Measurements from ENCODE around the gene SCUBE2.
A peak's percentile ranks its signal among the peaks of the same experiment; 100 is the strongest.

SCUBE2 gene

DNA sequence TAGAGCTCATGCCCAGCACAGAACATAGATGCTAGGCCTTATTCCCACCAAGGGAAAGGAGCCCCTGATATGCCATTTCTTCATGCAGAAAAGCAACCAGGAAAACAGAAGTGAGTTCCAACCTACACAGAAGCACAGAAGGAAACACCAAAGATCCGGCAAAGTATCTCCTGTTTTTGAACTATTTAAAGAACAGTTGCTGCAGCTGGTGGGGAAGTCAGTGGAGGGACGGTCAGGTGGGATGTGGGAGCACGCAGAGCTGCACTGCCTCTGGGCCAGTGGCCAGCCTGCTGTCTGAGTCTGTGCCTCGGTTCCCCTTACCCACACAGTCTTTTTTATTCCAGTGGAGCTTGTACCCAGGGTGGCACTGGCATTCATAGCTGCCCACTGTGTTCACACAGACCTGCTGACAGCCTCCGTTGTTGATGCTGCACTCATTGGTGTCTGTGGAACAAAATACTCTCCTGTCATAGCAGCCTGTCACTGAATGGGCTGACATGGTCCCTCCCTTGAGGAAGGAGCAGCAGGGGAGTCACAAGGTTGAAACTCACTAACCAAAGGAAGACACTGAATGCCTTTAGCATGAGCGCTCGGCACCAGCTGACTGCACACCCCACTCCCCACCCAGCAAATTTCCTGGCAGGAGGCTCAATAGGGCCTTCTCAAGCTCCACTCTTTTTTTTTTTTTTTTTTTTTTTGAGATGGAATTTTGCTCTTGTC lies 37.9 kb downstream of the SCUBE2 start:
- FAIRE-seq (no peak), DNase-seq (ENCODE audit: insufficient read length, low spot score) (no peak)
- TF ChIP-seq POLR2A (IDR thresholded peaks at IDR 0.05; ENCODE audit: low read depth, low read length), result no peak
- no peak for TF ChIP-seq POU2F2 (IDR thresholded peaks at IDR 0.05; ENCODE audit: low read depth, low read length)
- no peak for TF ChIP-seq SPI1 (IDR thresholded peaks at IDR 0.05; ENCODE audit: low read depth, low read length)
- TF ChIP-seq TAF1 (IDR thresholded peaks at IDR 0.05; ENCODE audit: low read depth, low read length), result no peak

- FAIRE-seq (no peak), DNase-seq (ENCODE audit: insufficient read length, low spot score) (no peak)
- TF ChIP-seq POLR2A (IDR thresholded peaks at IDR 0.05; ENCODE audit: low read depth, low read length) (no peak), POLR2AphosphoS5 (IDR thresholded peaks at IDR 0.05; ENCODE audit: low read depth, low read length) (no peak), POU2F2 (IDR thresholded peaks at IDR 0.05; ENCODE audit: low read depth, low read length) (no peak), TAF1 (IDR thresholded peaks at IDR 0.05; ENCODE audit: low read depth, low read length) (no peak), SPI1 (IDR thresholded peaks at IDR 0.05; ENCODE audit: low read depth, low read length) (no peak), PAX5 (IDR thresholded peaks at IDR 0.05; ENCODE audit: insufficient read depth, low read length, severe bottlenecking) (no peak)
These were observed 39.1 kb downstream of the SCUBE2 start for GRCh38 chr11:9052316-9052715.

DNA sequence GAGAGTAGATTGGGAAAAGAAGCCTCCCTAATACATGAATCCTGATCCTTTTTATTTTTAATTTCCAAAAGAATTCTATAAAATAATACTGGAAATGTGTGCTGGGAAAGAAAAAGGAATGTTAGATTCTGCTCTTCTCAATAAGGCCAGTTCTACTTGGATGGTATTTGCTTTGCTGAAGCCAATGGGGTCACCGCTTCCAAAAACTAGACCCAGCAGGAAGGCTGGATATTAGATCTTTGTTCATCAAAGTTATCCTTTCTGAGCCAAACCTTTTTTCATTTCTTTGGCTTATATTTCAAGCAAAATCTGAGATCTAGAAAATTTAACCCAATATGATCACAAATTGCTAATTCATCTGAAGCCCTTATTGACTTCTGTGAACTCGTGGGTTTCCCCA lies 41.4 kb downstream of the SCUBE2 start:
- TF ChIP-seq POLR2AphosphoS5 (IDR thresholded peaks at IDR 0.05; ENCODE audit: low read depth, low read length), result no peak
- no peak for TF ChIP-seq TAF1 (IDR thresholded peaks at IDR 0.05; ENCODE audit: low read depth, low read length)
- TF ChIP-seq SPI1 (IDR thresholded peaks at IDR 0.05; ENCODE audit: low read depth, low read length), result no peak
- TF ChIP-seq POLR2A (IDR thresholded peaks at IDR 0.05; ENCODE audit: low read depth, low read length), result no peak
- TF ChIP-seq POU2F2 (IDR thresholded peaks at IDR 0.05; ENCODE audit: low read depth, low read length), result no peak
- no peak for TF ChIP-seq PAX5 (IDR thresholded peaks at IDR 0.05; ENCODE audit: insufficient read depth, low read length, severe bottlenecking)
- DNase-seq (ENCODE audit: insufficient read length, low spot score), result no peak
- no peak for FAIRE-seq

DNA sequence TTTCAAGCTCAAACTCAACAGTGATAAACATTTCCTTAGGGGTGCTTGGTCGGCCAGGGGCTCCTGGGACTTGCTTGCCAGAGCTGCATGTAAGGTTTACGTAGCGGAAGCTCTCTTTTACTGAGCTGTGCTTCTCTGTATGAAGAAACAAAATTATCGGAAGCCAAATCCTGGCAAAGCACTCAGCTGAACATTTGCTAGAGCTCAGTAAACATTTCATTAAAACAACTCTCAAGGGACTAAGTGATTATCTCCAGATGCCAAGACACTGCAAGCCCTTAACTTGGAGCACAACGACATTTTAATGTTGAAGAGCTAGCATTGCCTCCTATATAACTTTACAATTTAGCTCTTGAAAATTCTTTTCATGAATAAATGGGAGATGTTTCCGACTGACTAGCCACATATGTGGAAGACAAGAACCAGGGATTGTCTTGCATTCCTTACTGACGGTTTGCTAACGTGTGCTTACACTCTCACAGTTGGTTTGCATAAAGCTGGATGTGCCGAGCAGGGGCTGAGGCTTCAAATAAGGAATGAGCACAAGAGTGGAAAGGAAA lies 43.4 kb downstream of the SCUBE2 start:
- no peak for FAIRE-seq
- TF ChIP-seq POLR2A (IDR thresholded peaks at IDR 0.05; ENCODE audit: low read depth, low read length) (no peak), POLR2AphosphoS5 (IDR thresholded peaks at IDR 0.05; ENCODE audit: low read depth, low read length) (no peak)
- DNase-seq (ENCODE audit: insufficient read length, low spot score), result no peak

GRCh38 chr11:9046481-9046880 lies 44.9 kb downstream of the SCUBE2 start:
- no peak for FAIRE-seq
- TF ChIP-seq PAX5 (IDR thresholded peaks at IDR 0.05; ENCODE audit: insufficient read depth, low read length, severe bottlenecking), result no peak
- TF ChIP-seq POU2F2 (IDR thresholded peaks at IDR 0.05; ENCODE audit: low read depth, low read length), result no peak
- TF ChIP-seq SPI1 (IDR thresholded peaks at IDR 0.05; ENCODE audit: low read depth, low read length), result no peak
- no peak for TF ChIP-seq POLR2A (IDR thresholded peaks at IDR 0.05; ENCODE audit: low read depth, low read length)
- no peak for TF ChIP-seq TAF1 (IDR thresholded peaks at IDR 0.05; ENCODE audit: low read depth, low read length)
- TF ChIP-seq POLR2AphosphoS5 (IDR thresholded peaks at IDR 0.05; ENCODE audit: low read depth, low read length), result no peak
- DNase-seq (ENCODE audit: insufficient read length, low spot score), result no peak

GRCh38 chr11:9042488-9042887 lies 48.9 kb downstream of the SCUBE2 start:
- DNase-seq (ENCODE audit: insufficient read length, low spot score) (no peak), FAIRE-seq (no peak)
- no peak for TF ChIP-seq POLR2AphosphoS5 (IDR thresholded peaks at IDR 0.05; ENCODE audit: low read depth, low read length)
- no peak for TF ChIP-seq SPI1 (IDR thresholded peaks at IDR 0.05; ENCODE audit: low read depth, low read length)
- no peak for TF ChIP-seq PAX5 (IDR thresholded peaks at IDR 0.05; ENCODE audit: insufficient read depth, low read length, severe bottlenecking)
- no peak for TF ChIP-seq POU2F2 (IDR thresholded peaks at IDR 0.05; ENCODE audit: low read depth, low read length)
- TF ChIP-seq TAF1 (IDR thresholded peaks at IDR 0.05; ENCODE audit: low read depth, low read length), result no peak
- no peak for TF ChIP-seq POLR2A (IDR thresholded peaks at IDR 0.05; ENCODE audit: low read depth, low read length)

DNA sequence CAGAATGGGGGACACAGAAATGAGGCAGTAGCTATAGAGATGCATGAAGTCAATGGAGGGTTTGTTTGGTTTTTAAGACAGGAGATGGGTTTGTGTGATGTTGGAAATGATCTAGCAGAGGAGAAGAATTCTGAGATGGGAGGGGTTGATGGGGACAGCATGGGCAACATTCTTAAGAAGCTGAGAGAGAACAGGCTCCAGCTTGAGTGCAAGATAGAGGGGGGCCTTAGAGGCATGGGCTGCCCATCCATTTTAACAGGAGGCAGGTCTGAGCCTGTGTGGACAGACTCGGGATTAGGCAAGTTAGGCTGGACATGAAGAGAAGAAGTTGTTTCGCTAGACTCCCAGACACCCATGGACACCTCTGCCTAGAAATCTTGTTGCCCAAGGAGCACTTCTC lies 49.7 kb downstream of the SCUBE2 start:
- FAIRE-seq (no peak), DNase-seq (ENCODE audit: insufficient read length, low spot score) (no peak)
- TF ChIP-seq SPI1 (IDR thresholded peaks at IDR 0.05; ENCODE audit: low read depth, low read length) (no peak), POLR2A (IDR thresholded peaks at IDR 0.05; ENCODE audit: low read depth, low read length) (no peak), POU2F2 (IDR thresholded peaks at IDR 0.05; ENCODE audit: low read depth, low read length) (no peak), POLR2AphosphoS5 (IDR thresholded peaks at IDR 0.05; ENCODE audit: low read depth, low read length) (no peak), PAX5 (IDR thresholded peaks at IDR 0.05; ENCODE audit: insufficient read depth, low read length, severe bottlenecking) (no peak), TAF1 (IDR thresholded peaks at IDR 0.05; ENCODE audit: low read depth, low read length) (no peak)

DNA sequence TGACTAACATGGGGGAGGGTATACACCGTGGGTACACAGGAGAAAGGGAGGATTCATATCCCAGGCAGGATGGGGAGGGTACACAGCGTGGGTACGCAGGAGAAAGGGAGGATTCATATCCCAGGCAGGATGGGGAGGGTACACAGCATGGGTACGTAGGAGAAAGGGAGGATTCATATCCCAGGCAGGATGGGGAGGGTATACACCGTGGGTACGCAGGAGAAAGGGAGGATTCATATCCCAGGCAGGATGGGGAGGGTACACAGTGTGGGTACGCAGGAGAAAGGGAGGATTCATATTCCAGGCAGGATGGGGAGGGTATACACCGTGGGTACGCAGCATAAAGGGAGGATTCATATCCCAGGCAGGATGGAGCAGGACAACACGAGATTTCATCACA lies 51.0 kb downstream of the SCUBE2 start:
- no peak for FAIRE-seq

DNA sequence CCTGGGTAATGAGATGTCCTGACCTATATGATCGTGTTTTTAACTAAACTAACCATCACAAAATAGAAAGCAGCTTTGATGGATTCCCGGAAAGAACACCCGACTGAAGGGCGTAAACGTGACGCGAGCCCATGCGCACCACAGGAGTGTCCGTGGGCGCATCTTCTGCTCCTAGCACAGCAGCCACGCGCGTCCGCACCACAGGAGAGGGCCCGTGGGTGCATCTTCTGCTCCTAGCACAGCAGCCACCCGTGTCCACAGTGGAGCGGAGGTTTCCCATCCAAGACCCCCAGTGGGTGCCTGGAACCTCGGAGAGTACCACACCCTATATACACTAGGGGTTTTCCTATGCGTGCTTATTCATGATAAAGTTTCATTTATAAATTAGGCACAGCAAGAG lies 51.5 kb downstream of the SCUBE2 start:
- DNase-seq (ENCODE audit: insufficient read length, low spot score), result no peak
- no peak for FAIRE-seq
- TF ChIP-seq POLR2A (IDR thresholded peaks at IDR 0.05; ENCODE audit: low read depth, low read length) (no peak), TAF1 (IDR thresholded peaks at IDR 0.05; ENCODE audit: low read depth, low read length) (no peak), POU2F2 (IDR thresholded peaks at IDR 0.05; ENCODE audit: low read depth, low read length) (no peak), POLR2AphosphoS5 (IDR thresholded peaks at IDR 0.05; ENCODE audit: low read depth, low read length) (no peak), SPI1 (IDR thresholded peaks at IDR 0.05; ENCODE audit: low read depth, low read length) (no peak), PAX5 (IDR thresholded peaks at IDR 0.05; ENCODE audit: insufficient read depth, low read length, severe bottlenecking) (no peak)

More for the DNA sequence above, 51.0 kb downstream of the SCUBE2 start:
- TF ChIP-seq POLR2A (IDR thresholded peaks at IDR 0.05; ENCODE audit: low read depth, low read length), result no peak
- TF ChIP-seq SPI1 (IDR thresholded peaks at IDR 0.05; ENCODE audit: low read depth, low read length), result no peak
- TF ChIP-seq POLR2AphosphoS5 (IDR thresholded peaks at IDR 0.05; ENCODE audit: low read depth, low read length), result no peak
- TF ChIP-seq POU2F2 (IDR thresholded peaks at IDR 0.05; ENCODE audit: low read depth, low read length), result no peak
- DNase-seq (ENCODE audit: insufficient read length, low spot score), result no peak

GRCh38 chr11:9039198-9039597 lies 52.2 kb downstream of the SCUBE2 start:
- TF ChIP-seq TAF1 (IDR thresholded peaks at IDR 0.05; ENCODE audit: low read depth, low read length) (no peak), SPI1 (IDR thresholded peaks at IDR 0.05; ENCODE audit: low read depth, low read length) (peak; percentile 28; the same call in 1 of the 2 replicates)
- DNase-seq (ENCODE audit: insufficient read length, low spot score) (peak; percentile 17), FAIRE-seq (peak; percentile 45)

All from GM12891 (cell line).